ENCODE data around the gene KIF7.
"Not testable (repeated sequence)": the region's sequence is repeated elsewhere in the genome, so short reads cannot be mapped to it uniquely, and the experiment has no call there.

The KIF7 gene

GRCh38 chr15:89654847-89655805, at the start of gene KIF7:
TSS of gene KIF7 (minus strand) at chr15:89655467. CDS start at chr15:89652930, 2,537 bp downstream.
- Mint-ChIP-seq H3K27me3 (peaks cover 52% of the 10 kb centered on the region), H3K36me3 (ENCODE audit: low read depth) (no peaks in the 10 kb centered on the region), H3K4me1 (ENCODE audit: low read depth) (peaks cover 14% of the 10 kb centered on the region), H3K27ac (no peak within 1 kb of the TSS), H3K4me3 (peak within 1 kb of the TSS; percentile 72), H3K9me3 (no peaks in the 10 kb centered on the region)
- intact Hi-C loops (cut with micrococcal nuclease): no loop called here

- H3K4me3 Mint-ChIP-seq: no peak overlapping the region
- H3K36me3 Mint-ChIP-seq (ENCODE audit: low read depth): no peaks in the 10 kb centered on the region
- peaks cover 7% of the 10 kb centered on the region for H3K27me3 Mint-ChIP-seq
- intact Hi-C loops (cut with micrococcal nuclease): no loop called here
- no peaks in the 10 kb centered on the region for H3K4me1 Mint-ChIP-seq (ENCODE audit: low read depth)
- no peaks in the 10 kb centered on the region for H3K9me3 Mint-ChIP-seq
- H3K27ac Mint-ChIP-seq: no peak overlapping the region
Observed at GRCh38 chr15:89704411-89704810, 49.1 kb upstream of the KIF7 start.

GRCh38 chr15:89695198-89695597, 39.9 kb upstream of the KIF7 start:
- intact Hi-C loops (cut with micrococcal nuclease): no loop called here
- no peak overlapping the region for H3K27ac Mint-ChIP-seq
- H3K36me3 Mint-ChIP-seq (ENCODE audit: low read depth): peaks cover 7% of the 10 kb centered on the region
- no peaks in the 10 kb centered on the region for H3K9me3 Mint-ChIP-seq
- H3K4me3 Mint-ChIP-seq: no peak overlapping the region
- peaks cover 6% of the 10 kb centered on the region for H3K27me3 Mint-ChIP-seq
- peaks cover 11% of the 10 kb centered on the region for H3K4me1 Mint-ChIP-seq (ENCODE audit: low read depth)

- peaks cover 14% of the 10 kb centered on the region for H3K4me1 Mint-ChIP-seq (ENCODE audit: low read depth)
- H3K9me3 Mint-ChIP-seq: no peaks in the 10 kb centered on the region
- intact Hi-C loops (cut with micrococcal nuclease): no loop called here
- H3K4me3 Mint-ChIP-seq: no peak overlapping the region
- peaks cover 6% of the 10 kb centered on the region for H3K27me3 Mint-ChIP-seq
- H3K36me3 Mint-ChIP-seq (ENCODE audit: low read depth): peaks cover 10% of the 10 kb centered on the region
- no peak overlapping the region for H3K27ac Mint-ChIP-seq
Observed at GRCh38 chr15:89693696-89694095, 38.4 kb upstream of the KIF7 start.

- H3K4me1 Mint-ChIP-seq (ENCODE audit: low read depth): peaks cover 14% of the 10 kb centered on the region
- H3K36me3 Mint-ChIP-seq (ENCODE audit: low read depth): peaks cover 10% of the 10 kb centered on the region
- peaks cover 6% of the 10 kb centered on the region for H3K27me3 Mint-ChIP-seq
- H3K9me3 Mint-ChIP-seq: no peaks in the 10 kb centered on the region
- intact Hi-C loops (cut with micrococcal nuclease): no loop called here
- no peak overlapping the region for H3K4me3 Mint-ChIP-seq
- no peak overlapping the region for H3K27ac Mint-ChIP-seq
Observed at GRCh38 chr15:89693091-89693490, 37.8 kb upstream of the KIF7 start.

- Mint-ChIP-seq H3K4me3 (peak within 1 kb of the TSS; percentile 86), H3K4me1 (ENCODE audit: low read depth) (peaks cover 14% of the 10 kb centered on the region), H3K36me3 (ENCODE audit: low read depth) (peaks cover 12% of the 10 kb centered on the region), H3K9me3 (no peaks in the 10 kb centered on the region), H3K27me3 (peaks cover under 1% of the 10 kb centered on the region), H3K27ac (peak within 1 kb of the TSS; percentile 77)
- intact Hi-C loops (cut with micrococcal nuclease): no loop called here
Observed at GRCh38 chr15:89690276-89691218, 35.3 kb upstream of the KIF7 start, which contains the start of the genes PEX11A and WDR93. TSS of gene PEX11A (minus strand) at chr15:89690754. CDS start at chr15:89690632, 122 bp downstream. TSS of gene WDR93 (plus strand) at chr15:89690811. CDS start at chr15:89701747, 10,936 bp downstream.

- Mint-ChIP-seq H3K36me3 (ENCODE audit: low read depth) (peaks cover 17% of the 10 kb centered on the region), H3K27ac (peak overlapping the region; percentile 77), H3K4me3 (peak overlapping the region; percentile 86), H3K4me1 (ENCODE audit: low read depth) (peaks cover 14% of the 10 kb centered on the region)
- H3K9me3 Mint-ChIP-seq; intact Hi-C loops (cut with micrococcal nuclease); H3K27me3 Mint-ChIP-seq: not testable (repeated sequence)
Observed at GRCh38 chr15:89689930-89690275, 34.6 kb upstream of the KIF7 start.

GRCh38 chr15:89686522-89686921, 31.3 kb upstream of the KIF7 start:
- H3K4me3 Mint-ChIP-seq: no peak overlapping the region
- H3K9me3 Mint-ChIP-seq: no peaks in the 10 kb centered on the region
- H3K27ac Mint-ChIP-seq: no peak overlapping the region
- H3K27me3 Mint-ChIP-seq: no peaks in the 10 kb centered on the region
- H3K36me3 Mint-ChIP-seq (ENCODE audit: low read depth): peaks cover 17% of the 10 kb centered on the region
- peaks cover 14% of the 10 kb centered on the region for H3K4me1 Mint-ChIP-seq (ENCODE audit: low read depth)
- intact Hi-C loops (cut with micrococcal nuclease): no loop called here

- Mint-ChIP-seq H3K27me3 (no peaks in the 10 kb centered on the region), H3K4me3 (no peak overlapping the region), H3K9me3 (no peaks in the 10 kb centered on the region), H3K4me1 (ENCODE audit: low read depth) (peaks cover 11% of the 10 kb centered on the region), H3K27ac (no peak overlapping the region), H3K36me3 (ENCODE audit: low read depth) (peaks cover 17% of the 10 kb centered on the region)
- intact Hi-C loops (cut with micrococcal nuclease): no loop called here
Observed at GRCh38 chr15:89685995-89686394, 30.7 kb upstream of the KIF7 start.

GRCh38 chr15:89681146-89681545, 25.9 kb upstream of the KIF7 start:
- Mint-ChIP-seq H3K9me3 (no peaks in the 10 kb centered on the region), H3K36me3 (ENCODE audit: low read depth) (peaks cover 7% of the 10 kb centered on the region), H3K4me3 (no peak overlapping the region), H3K27ac (no peak overlapping the region), H3K4me1 (ENCODE audit: low read depth) (no peaks in the 10 kb centered on the region), H3K27me3 (peaks cover 1% of the 10 kb centered on the region)
- intact Hi-C loops (cut with micrococcal nuclease): no loop called here

- H3K27ac Mint-ChIP-seq: no peak overlapping the region
- H3K9me3 Mint-ChIP-seq: no peaks in the 10 kb centered on the region
- peaks cover 3% of the 10 kb centered on the region for H3K36me3 Mint-ChIP-seq (ENCODE audit: low read depth)
- H3K4me1 Mint-ChIP-seq (ENCODE audit: low read depth): no peaks in the 10 kb centered on the region
- intact Hi-C loops (cut with micrococcal nuclease): no loop called here
- H3K27me3 Mint-ChIP-seq: peaks cover 1% of the 10 kb centered on the region
- H3K4me3 Mint-ChIP-seq: no peak overlapping the region
Observed at GRCh38 chr15:89680282-89680873, 25.1 kb upstream of the KIF7 start.

- H3K27ac Mint-ChIP-seq: no peak within 1 kb of the TSS
Observed at GRCh38 chr15:89679212-89679611, 23.9 kb upstream of the KIF7 start, which contains the start of gene PLIN1. TSS of gene PLIN1 (minus strand) at chr15:89679367. CDS start at chr15:89677489, 1,878 bp downstream.

GRCh38 chr15:89677381-89677780, 22.1 kb upstream of the KIF7 start:
- Mint-ChIP-seq H3K4me3 (no peak overlapping the region), H3K27me3 (peaks cover 3% of the 10 kb centered on the region), H3K4me1 (ENCODE audit: low read depth) (no peaks in the 10 kb centered on the region), H3K9me3 (no peaks in the 10 kb centered on the region), H3K36me3 (ENCODE audit: low read depth) (no peaks in the 10 kb centered on the region), H3K27ac (no peak overlapping the region)
- intact Hi-C loops (cut with micrococcal nuclease): no loop called here

More at GRCh38 chr15:89679212-89679611, 23.9 kb upstream of the KIF7 start, which contains the start of gene PLIN1:
- intact Hi-C loops (cut with micrococcal nuclease): no loop called here
- no peaks in the 10 kb centered on the region for H3K36me3 Mint-ChIP-seq (ENCODE audit: low read depth)
- no peak within 1 kb of the TSS for H3K4me3 Mint-ChIP-seq
- H3K27me3 Mint-ChIP-seq: peaks cover 1% of the 10 kb centered on the region
- H3K4me1 Mint-ChIP-seq (ENCODE audit: low read depth): no peaks in the 10 kb centered on the region
- no peaks in the 10 kb centered on the region for H3K9me3 Mint-ChIP-seq

All from dendritic cell treated with granulocyte-macrophage colony-stimulating factor and Interleukin-4, amounts not matched to agents 40 ng/mL and 50 ng/mL, for 4 days (primary cell).